LNCaP clone FGC (cell line): Measurements from ENCODE around the gene ZNF625.

Experiments used
- DNase-seq: peaks from one replicate; pipeline ENCODE4 v3.0.0-alpha.2; 2011; ENCODE audit warnings: low read depth
- H3K4me3 ChIP-seq: 2 replicates; pipeline ENCODE4 v1.5.1; 2011; ENCODE audit warnings: mild to moderate bottlenecking, low read depth, low read length, control low read depth
- TF ChIP-seq, protein P1 (sequence below): IDR thresholded peaks from 2 replicates; pipeline ENCODE4 v1.5.1; 2012; ENCODE audit warnings: mild to moderate bottlenecking; ENCODE audit not compliant: control insufficient read depth, insufficient read depth; ENCODE audit errors: extremely low read depth

The ZNF625 gene

DNA sequence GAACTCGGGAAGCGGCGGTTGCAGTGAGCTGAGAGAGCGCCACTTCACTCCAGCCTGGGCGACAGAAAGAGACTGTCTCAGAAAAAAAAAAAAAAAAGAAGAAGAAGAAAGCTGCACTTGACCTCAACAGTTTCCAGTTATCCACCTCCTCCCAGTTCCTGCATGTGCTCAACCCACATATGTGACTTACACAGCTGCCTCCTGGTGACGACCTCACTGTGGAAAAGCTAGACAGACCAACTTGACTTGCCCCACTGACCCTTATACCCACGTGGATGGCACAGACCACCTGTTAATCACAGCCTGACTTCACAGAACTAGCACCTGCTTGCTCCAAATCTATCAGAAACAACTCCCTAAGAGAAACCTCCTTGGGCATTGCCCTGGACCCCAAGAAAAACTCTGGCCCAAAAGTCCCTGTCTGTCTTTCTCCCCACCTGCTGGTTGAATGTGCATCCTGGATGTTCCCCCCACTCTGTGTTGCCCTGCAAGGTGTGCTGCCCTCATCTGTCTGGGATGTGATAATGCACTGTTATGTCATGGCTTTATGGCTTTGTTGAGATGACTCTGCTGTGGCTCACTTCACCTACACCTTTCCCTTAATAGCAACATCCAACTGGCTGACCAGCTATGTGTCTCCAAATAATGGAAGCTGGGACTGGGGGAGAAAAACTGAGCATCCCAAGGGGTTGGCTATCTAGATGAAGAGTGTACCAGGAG, 19.2 kb downstream of the ZNF625 start:
- no peak for DNase-seq
- no peak overlapping the region for H3K4me3 ChIP-seq
- TF ChIP-seq, protein P1, sequence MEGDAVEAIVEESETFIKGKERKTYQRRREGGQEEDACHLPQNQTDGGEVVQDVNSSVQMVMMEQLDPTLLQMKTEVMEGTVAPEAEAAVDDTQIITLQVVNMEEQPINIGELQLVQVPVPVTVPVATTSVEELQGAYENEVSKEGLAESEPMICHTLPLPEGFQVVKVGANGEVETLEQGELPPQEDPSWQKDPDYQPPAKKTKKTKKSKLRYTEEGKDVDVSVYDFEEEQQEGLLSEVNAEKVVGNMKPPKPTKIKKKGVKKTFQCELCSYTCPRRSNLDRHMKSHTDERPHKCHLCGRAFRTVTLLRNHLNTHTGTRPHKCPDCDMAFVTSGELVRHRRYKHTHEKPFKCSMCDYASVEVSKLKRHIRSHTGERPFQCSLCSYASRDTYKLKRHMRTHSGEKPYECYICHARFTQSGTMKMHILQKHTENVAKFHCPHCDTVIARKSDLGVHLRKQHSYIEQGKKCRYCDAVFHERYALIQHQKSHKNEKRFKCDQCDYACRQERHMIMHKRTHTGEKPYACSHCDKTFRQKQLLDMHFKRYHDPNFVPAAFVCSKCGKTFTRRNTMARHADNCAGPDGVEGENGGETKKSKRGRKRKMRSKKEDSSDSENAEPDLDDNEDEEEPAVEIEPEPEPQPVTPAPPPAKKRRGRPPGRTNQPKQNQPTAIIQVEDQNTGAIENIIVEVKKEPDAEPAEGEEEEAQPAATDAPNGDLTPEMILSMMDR = no peak

DNA sequence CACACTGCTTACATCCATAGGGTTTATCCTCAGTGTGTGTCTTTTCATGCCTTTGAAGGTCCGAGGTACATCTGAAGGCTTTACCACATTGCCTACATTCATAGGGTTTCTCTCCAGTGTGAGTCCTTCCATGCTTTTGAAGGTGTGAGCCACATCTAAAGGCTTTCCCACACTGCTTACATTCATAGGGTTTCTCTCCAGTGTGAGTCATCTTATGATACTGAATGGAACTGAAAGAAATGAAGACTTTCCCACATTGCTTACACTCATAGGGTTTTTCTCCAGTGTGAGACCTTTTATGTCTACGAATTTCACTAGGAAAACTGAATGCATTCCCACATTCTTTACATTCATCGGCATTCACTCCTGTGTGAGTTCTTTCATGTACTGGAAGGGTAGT, 23.5 kb downstream of the ZNF625 start:
- TF ChIP-seq, protein P1 = no peak
- H3K4me3 ChIP-seq = no peak overlapping the region
- no peak for DNase-seq

DNA sequence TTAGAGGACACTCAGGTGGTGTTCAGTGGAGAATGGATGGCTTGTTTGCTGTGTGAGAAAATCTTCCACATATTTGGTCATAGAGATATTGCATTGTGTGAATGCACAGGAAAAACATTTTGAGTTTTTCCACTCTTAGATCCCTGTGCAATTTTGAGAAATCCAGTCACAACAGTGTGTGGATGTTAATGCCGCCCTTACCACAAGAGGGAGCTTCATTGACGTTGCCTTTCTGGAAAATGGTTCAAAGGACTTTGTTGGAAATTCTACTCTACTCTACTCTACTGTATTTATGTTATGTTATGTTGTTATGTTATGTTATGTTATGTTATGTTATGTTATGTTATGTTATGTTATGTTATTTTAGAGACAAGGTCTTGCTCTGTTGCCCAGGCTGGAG, 29.8 kb downstream of the ZNF625 start:
- no peak overlapping the region for H3K4me3 ChIP-seq
- DNase-seq = no peak
- TF ChIP-seq, protein P1 = peak; percentile 54

DNA sequence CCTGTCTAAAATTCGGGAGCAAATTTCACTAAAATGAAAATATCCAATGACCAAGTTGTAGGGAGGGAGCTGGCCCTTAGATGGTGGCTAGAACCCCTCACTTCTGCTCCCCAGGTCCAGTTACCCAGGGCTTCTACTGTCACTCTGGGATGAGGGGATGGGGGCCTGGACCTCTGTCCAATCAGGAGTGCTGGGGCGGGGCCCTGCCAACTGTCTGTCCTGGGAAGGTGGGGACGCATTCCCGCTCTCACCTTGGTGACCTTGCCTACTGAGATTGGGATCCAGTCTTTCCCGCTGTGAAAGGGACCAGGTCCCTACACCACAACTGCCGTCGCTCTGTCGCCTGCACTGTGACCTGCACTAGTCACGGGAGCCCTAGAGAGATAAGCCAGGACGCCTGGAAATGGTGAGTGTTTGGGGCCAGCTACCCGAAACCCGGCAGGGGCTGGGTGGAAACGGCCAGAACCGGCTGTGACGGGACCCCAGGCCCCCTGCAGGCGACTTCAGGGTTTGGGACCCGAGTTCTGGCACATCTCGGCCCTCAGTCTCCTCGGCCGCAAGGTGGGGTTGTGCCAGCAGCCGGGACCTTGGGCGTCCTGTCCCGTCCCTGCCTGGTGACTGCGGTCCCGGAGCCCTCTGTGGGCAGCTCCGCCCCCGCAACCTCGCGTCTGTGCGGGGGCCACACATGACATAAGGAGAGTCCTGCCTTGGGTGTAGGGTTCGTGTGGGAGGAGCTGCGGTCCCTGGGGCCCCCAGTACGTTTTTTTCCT, 39.1 kb downstream of the ZNF625 start:
- TF ChIP-seq, protein P1 = no peak
- DNase-seq = no peak

DNA sequence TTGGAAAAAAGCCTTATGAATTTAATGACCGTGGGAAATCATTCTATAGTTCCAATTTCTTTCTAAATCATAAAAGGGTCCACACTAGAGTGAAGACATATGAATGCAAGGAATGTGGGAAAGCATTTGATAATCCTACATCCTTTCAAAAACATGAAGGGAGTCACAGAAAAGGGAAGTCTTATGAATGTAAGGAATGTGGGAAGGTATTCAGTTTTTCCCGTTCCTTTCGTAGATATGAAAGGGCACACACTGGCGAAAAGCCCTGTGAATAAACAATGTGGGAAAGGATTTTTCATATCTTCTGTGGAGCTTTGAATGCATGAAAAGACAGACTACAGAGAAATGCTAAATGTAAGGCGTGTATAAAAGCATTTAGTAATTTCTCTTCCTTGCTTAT, 43.4 kb downstream of the ZNF625 start:
- no peak overlapping the region for H3K4me3 ChIP-seq

More for the DNA sequence above, 39.1 kb downstream of the ZNF625 start:
- no peak overlapping the region for H3K4me3 ChIP-seq

DNA sequence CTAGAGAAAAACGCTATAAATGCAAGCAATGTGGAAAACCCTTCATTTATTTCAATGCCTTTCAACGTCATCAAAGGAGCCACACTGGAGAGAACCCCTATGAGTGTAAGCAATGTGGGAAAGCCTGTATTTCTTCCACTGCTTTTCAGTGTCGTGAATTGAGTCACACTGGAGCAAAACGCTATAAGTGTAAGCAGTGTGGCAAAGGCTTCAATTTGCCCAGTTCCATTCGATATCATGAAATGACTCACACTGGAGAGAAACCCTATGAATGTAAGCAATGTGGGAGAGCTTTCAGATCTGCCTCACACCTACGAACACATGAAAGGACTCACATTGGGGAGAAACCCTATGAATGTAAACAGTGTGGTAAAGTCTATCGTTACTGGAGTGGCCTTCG, 43.8 kb downstream of the ZNF625 start:
- TF ChIP-seq, protein P1 = no peak
- H3K4me3 ChIP-seq = no peak overlapping the region
- no peak for DNase-seq

More for the DNA sequence above, 43.4 kb downstream of the ZNF625 start:
- no peak for DNase-seq
- TF ChIP-seq, protein P1 = no peak
